ENCODE results near the gene PPP2R3B. TPM values are rescaled to one million over a fixed set of nuclear protein-coding genes. Genes with fewer than 3 reads are reported as not detected.

The PPP2R3B gene
- total and polyA plus RNA-seq, 11 donors: 60.9 to 186 (median 113) TPM

GRCh38 chrX:317424-318067, 69.2 kb downstream of the PPP2R3B start:
- intact Hi-C loops (cut with DNase I): loop anchor here in 5 of 10 donors (1.0 to 5.0 kb wide), 5 partner anchors 34 to 95 kb away; partner anchors contain the start of gene PPP2R3B (in 2 of the 5)
- peak overlapping the region; percentile 62 to 99 (median 91) for H3K4me3 ChIP-seq

GRCh38 chrX:316351-317325, 70.1 kb downstream of the PPP2R3B start:
- no peak for ATAC-seq
- peak; percentile 15 to 62 (median 23) for DNase-seq
- intact Hi-C loops (cut with DNase I): loop anchor here in 4 of 10 donors (5.0 kb wide), 2 partner anchors 39 to 71 kb away; partner anchors contain the start of gene PPP2R3B (in 1 of the 4)
- Histone ChIP-seq H3K4me1 (peaks cover 0 to 24% (median 13%) of the 10 kb centered on the region in 12 donors), H3K27ac (no peak overlapping the region), H3K27me3 (no peaks in the 10 kb centered on the region), H3K36me3 (peaks cover 0 to 44% (median 34%) of the 10 kb centered on the region in 9 donors), H3K9me3 (no peaks in the 10 kb centered on the region), H3K4me3 (no peak overlapping the region)
- WGBS, 4 donors: 90 to 93% (median 92%) methylated on average over 38 to 50 of the region's 50 CpGs
- TF ChIP-seq CTCF (IDR thresholded peaks at IDR 0.05) (no peak), POLR2A (IDR thresholded peaks at IDR 0.05) (no peak)

More at GRCh38 chrX:317424-318067, 69.2 kb downstream of the PPP2R3B start:
- Histone ChIP-seq H3K4me1 (peaks cover 0 to 24% (median 13%) of the 10 kb centered on the region in 12 donors), H3K27ac (peak overlapping the region in 7 of 12 donors; percentile 91 to 98 (median 94)), H3K27me3 (no peaks in the 10 kb centered on the region), H3K36me3 (peaks cover 0 to 38% (median 24%) of the 10 kb centered on the region in 9 donors), H3K9me3 (no peaks in the 10 kb centered on the region)
- no peak for DNase-seq
- WGBS, 4 donors: 46 to 54% (median 50%) methylated on average over 23 to 28 of the region's 28 CpGs
- peak in 1 of 4 donors; percentile 26 for ATAC-seq
- TF ChIP-seq POLR2A (IDR thresholded peaks at IDR 0.05): no peak
- no peak for TF ChIP-seq CTCF (IDR thresholded peaks at IDR 0.05)

- DNase-seq (peak; percentile 4 to 54 (median 22)), ATAC-seq (no peak)
- Histone ChIP-seq H3K27ac (no peak overlapping the region), H3K4me1 (peaks cover 0 to 17% (median 5%) of the 10 kb centered on the region in 12 donors), H3K9me3 (no peaks in the 10 kb centered on the region), H3K36me3 (peaks cover 0 to 58% (median 46%) of the 10 kb centered on the region in 9 donors), H3K4me3 (no peak overlapping the region), H3K27me3 (no peaks in the 10 kb centered on the region)
- 87 to 91% (median 88%) methylated on average over 50 to 51 of the region's 51 CpGs for WGBS, 4 donors
- intact Hi-C loops (cut with DNase I): loop anchor here in 4 of 10 donors (5.0 kb wide), 2 partner anchors 38 to 72 kb away; partner anchors contain the start of gene PPP2R3B (in 1 of the 4)
- TF ChIP-seq POLR2A (IDR thresholded peaks at IDR 0.05) (no peak), CTCF (IDR thresholded peaks at IDR 0.05) (no peak)
Observed at GRCh38 chrX:314781-315595, 71.7 kb downstream of the PPP2R3B start.

Measured in heart left ventricle (tissue), 16 donors.